Stimulated activated CD8-positive, alpha-beta memory T cell treated with anti-CD3 and anti-CD28 coated beads, Interleukin-7, amount 100 ng/mL, for 1 hour (primary cell): Measurements from ENCODE around the gene HIF3A.

Experiments
- DNase-seq, 2 donors: peaks; one replicate each; pipeline ENCODE4 v3.0.0-alpha.2; 2020; ENCODE audit warnings: low read depth in 2 of 2

Gene HIF3A

GRCh38 chr19:46383171-46383815 is 86.5 kb downstream of the HIF3A start:
- DNase-seq = no peak

GRCh38 chr19:46383846-46384245 is 87.0 kb downstream of the HIF3A start:
- DNase-seq = no peak

- no peak for DNase-seq
Measured at GRCh38 chr19:46384396-46384795, 87.6 kb downstream of the HIF3A start.

GRCh38 chr19:46385636-46386035 is 88.8 kb downstream of the HIF3A start:
- no peak for DNase-seq

- DNase-seq = no peak
Measured at GRCh38 chr19:46386151-46386550, 89.3 kb downstream of the HIF3A start.

GRCh38 chr19:46386996-46387712 is 90.3 kb downstream of the HIF3A start:
- no peak for DNase-seq

GRCh38 chr19:46387713-46388130 is 90.9 kb downstream of the HIF3A start:
- DNase-seq = no peak

- no peak for DNase-seq
Measured at GRCh38 chr19:46388311-46389095, 91.7 kb downstream of the HIF3A start.

- DNase-seq = no peak
Measured at GRCh38 chr19:46390121-46390858, 93.4 kb downstream of the HIF3A start.

GRCh38 chr19:46390866-46391265 is 94.0 kb downstream of the HIF3A start:
- DNase-seq = no peak

- no peak for DNase-seq
Measured at GRCh38 chr19:46391296-46392251, 94.7 kb downstream of the HIF3A start.

GRCh38 chr19:46392252-46392801 is 95.5 kb downstream of the HIF3A start:
- no peak for DNase-seq

GRCh38 chr19:46392837-46393236 is 96.0 kb downstream of the HIF3A start:
- no peak for DNase-seq
